ENCODE results near the gene INSYN1. TPM values are rescaled to one million over a fixed set of nuclear protein-coding genes. Genes with fewer than 3 reads are reported as not detected.
"Not testable (repeated sequence)": the region's sequence is repeated elsewhere in the genome, so short reads cannot be mapped to it uniquely, and the experiment has no call there.

The INSYN1 gene
- total RNA-seq, 1 donor from 2014 or later = 13.0 TPM

- no peaks in the 10 kb centered on the region for H3K36me3 ChIP-seq
Observed at GRCh38 chr15:73737535-73737934, 15.6 kb downstream of the INSYN1 start.

GRCh38 chr15:73732930-73733329 lies 20.2 kb downstream of the INSYN1 start:
- no peaks in the 10 kb centered on the region for H3K4me1 ChIP-seq
- no peaks in the 10 kb centered on the region for H3K27me3 ChIP-seq
- H3K36me3 ChIP-seq = no peaks in the 10 kb centered on the region
- no peak overlapping the region for H3K27ac ChIP-seq
- no peak for DNase-seq (ENCODE audit: low spot score in 2 of 2)
- H3K4me3 ChIP-seq = no peak overlapping the region
- no peaks in the 10 kb centered on the region for H3K9me3 ChIP-seq
- intact Hi-C loops (cut with DNase I) = no loop called here
- TF ChIP-seq CTCF (IDR thresholded peaks at IDR 0.05) = no peak

More at GRCh38 chr15:73737535-73737934, 15.6 kb downstream of the INSYN1 start:
- H3K4me3 ChIP-seq = no peak overlapping the region
- H3K4me1 ChIP-seq = no peaks in the 10 kb centered on the region
- H3K9me3 ChIP-seq = no peaks in the 10 kb centered on the region
- no peaks in the 10 kb centered on the region for H3K27me3 ChIP-seq
- no peak overlapping the region for H3K27ac ChIP-seq
- no peak for DNase-seq (ENCODE audit: low spot score in 2 of 2)
- intact Hi-C loops (cut with DNase I) = no loop called here
- no peak for TF ChIP-seq CTCF (IDR thresholded peaks at IDR 0.05)

GRCh38 chr15:73732051-73732450 lies 21.1 kb downstream of the INSYN1 start:
- H3K36me3 ChIP-seq; H3K4me3 ChIP-seq; intact Hi-C loops (cut with DNase I): not testable (repeated sequence)

GRCh38 chr15:73727330-73727976 lies 25.7 kb downstream of the INSYN1 start:
- no peak overlapping the region for H3K27ac ChIP-seq
- DNase-seq (ENCODE audit: low spot score in 2 of 2) = no peak
- intact Hi-C loops (cut with DNase I) = no loop called here
- no peaks in the 10 kb centered on the region for H3K36me3 ChIP-seq
- no peaks in the 10 kb centered on the region for H3K9me3 ChIP-seq
- H3K4me1 ChIP-seq = no peaks in the 10 kb centered on the region
- no peak for TF ChIP-seq CTCF (IDR thresholded peaks at IDR 0.05)
- H3K27me3 ChIP-seq = no peaks in the 10 kb centered on the region
- H3K4me3 ChIP-seq = no peak overlapping the region

More at GRCh38 chr15:73732051-73732450, 21.1 kb downstream of the INSYN1 start:
- not testable (repeated sequence) for H3K27ac ChIP-seq; DNase-seq (ENCODE audit: low spot score in 2 of 2); H3K27me3 ChIP-seq; H3K4me1 ChIP-seq; H3K9me3 ChIP-seq

GRCh38 chr15:73724212-73724611 lies 28.9 kb downstream of the INSYN1 start:
- Histone ChIP-seq H3K36me3 (no peaks in the 10 kb centered on the region), H3K4me1 (no peaks in the 10 kb centered on the region), H3K9me3 (no peaks in the 10 kb centered on the region), H3K4me3 (no peak overlapping the region), H3K27me3 (no peaks in the 10 kb centered on the region), H3K27ac (no peak overlapping the region)
- intact Hi-C loops (cut with DNase I) = no loop called here
- TF ChIP-seq CTCF (IDR thresholded peaks at IDR 0.05) = no peak
- no peak for DNase-seq (ENCODE audit: low spot score in 2 of 2)

GRCh38 chr15:73723191-73723590 lies 30.0 kb downstream of the INSYN1 start:
- intact Hi-C loops (cut with DNase I) = no loop called here
- no peaks in the 10 kb centered on the region for H3K9me3 ChIP-seq
- no peaks in the 10 kb centered on the region for H3K36me3 ChIP-seq
- DNase-seq (ENCODE audit: low spot score in 2 of 2) = no peak
- no peak for TF ChIP-seq CTCF (IDR thresholded peaks at IDR 0.05)
- no peak overlapping the region for H3K27ac ChIP-seq
- no peaks in the 10 kb centered on the region for H3K27me3 ChIP-seq
- no peaks in the 10 kb centered on the region for H3K4me1 ChIP-seq
- no peak overlapping the region for H3K4me3 ChIP-seq
